Caco-2 (cell line): ENCODE measurements around the gene APBA3. TPM values are rescaled to one million over a fixed set of nuclear protein-coding genes. Genes with fewer than 3 reads are reported as not detected.

Experiments used
- BruUV-seq: library from RNA; stranded (reverse); fragments of 400-500 nt; replicated peaks from 2 replicates; lab custom pipeline; 2021; lab: Mats Ljungman, UMichigan
- CTCF ChIA-PET: fragments of 300-600 bp; sonication (Branson Sonifier 250); formaldehyde crosslinking; loops from one replicate; lab custom pipeline; 2022; ENCODE audit warnings: antibody characterized with exemption; lab: Charles Lee
- POLR2A ChIA-PET: fragments of 300-600 bp; sonication (Branson Sonifier 250); formaldehyde crosslinking; loops from one replicate; lab custom pipeline; 2022; ENCODE audit warnings: antibody characterized with exemption; lab: Charles Lee
- DNase-seq, 2 experiments: peaks; one replicate each; pipeline versions ENCODE4 v3.0.0 to v3.0.0-alpha.2; 2020 to 2022
- H3K27me3 ChIP-seq: replicated peaks from 2 replicates; pipeline ENCODE4 v1.6.0; 2011; ENCODE audit warnings: low read length; ENCODE audit not compliant: control insufficient read depth, insufficient read depth
- H3K36me3 ChIP-seq: 2 replicates; pipeline ENCODE4 v1.5.1; 2011; ENCODE audit warnings: low read length; ENCODE audit not compliant: control insufficient read depth, insufficient read depth
- H3K4me1 ChIP-seq: fragments of 250-450 bp; sonication (Bioruptor Pico); 2 replicates; pipeline ENCODE4 v1.5.1; 2020; ENCODE audit warnings: mild to moderate bottlenecking
- H3K4me3 ChIP-seq: 2 replicates; pipeline ENCODE4 v1.5.1; 2011; ENCODE audit warnings: low read depth, mild to moderate bottlenecking, control low read depth, low read length
- H3K9me3 ChIP-seq: fragments of 250-450 bp; sonication (Bioruptor Pico); 2 replicates; pipeline ENCODE4 v1.5.1; 2020; ENCODE audit warnings: mild to moderate bottlenecking, moderate library complexity
- H3K27ac Mint-ChIP-seq: one replicate; pipeline ENCODE4 v1.8.0; 2022; ENCODE audit warnings: mixed read lengths; ENCODE audit not compliant: unreplicated experiment
- H3K27me3 Mint-ChIP-seq: one replicate; pipeline ENCODE4 v1.8.0; 2022; ENCODE audit warnings: mixed read lengths; ENCODE audit not compliant: insufficient read depth, unreplicated experiment
- H3K36me3 Mint-ChIP-seq: one replicate; pipeline ENCODE4 v1.8.0; 2022; ENCODE audit warnings: mild to moderate bottlenecking, mixed read lengths; ENCODE audit not compliant: insufficient read depth, unreplicated experiment
- H3K4me1 Mint-ChIP-seq: one replicate; pipeline ENCODE4 v1.8.0; 2022; ENCODE audit warnings: low read depth, mixed read lengths; ENCODE audit not compliant: unreplicated experiment
- H3K4me3 Mint-ChIP-seq: one replicate; pipeline ENCODE4 v1.8.0; 2022; ENCODE audit warnings: mild to moderate bottlenecking, moderate library complexity, mixed read lengths; ENCODE audit not compliant: unreplicated experiment
- H3K9me3 Mint-ChIP-seq: one replicate; pipeline ENCODE4 v1.8.0; 2022; ENCODE audit warnings: mixed read lengths; ENCODE audit not compliant: unreplicated experiment
- CTCF ChIP-seq, 2 experiments: fragments of 200-600 bp in 1 of 2; IDR thresholded peaks; 1 replicate in 1 of 2; 2 replicates in 1 of 2; pipeline versions ENCODE4 v1.5.1 to v1.8.0; 2011 to 2022; ENCODE audit warnings: antibody characterized with exemption in 1 of 2, control low read depth in 1 of 2, inconsistent platforms in 1 of 2, low read depth in 1 of 2, low read length in 1 of 2, mild to moderate bottlenecking in 1 of 2, moderate library complexity in 1 of 2; ENCODE audit not compliant: insufficient read depth in 1 of 2, severe bottlenecking in 1 of 2, unreplicated experiment in 1 of 2
- intact Hi-C: fragments of 100-400 bp; cut with micrococcal nuclease; formaldehyde crosslinking; loops from one replicate; pipeline ENCODE4 v1.10.0; 2022; ENCODE audit not compliant: unreplicated experiment
- total RNA-seq: library from RNA; stranded (reverse); gene quantifications from 2 replicates; pipeline ENCODE4 v1.2.3, GENCODE V29; 2022

The APBA3 gene
- total RNA-seq, 1 experiment from 2014 or later = 22.1 TPM

- Histone ChIP-seq H3K4me3 (no peak overlapping the region), H3K4me1 (peaks cover 10% of the 10 kb centered on the region), H3K36me3 (no peaks in the 10 kb centered on the region), H3K9me3 (no peaks in the 10 kb centered on the region), H3K27me3 (no peaks in the 10 kb centered on the region)
- no peaks in the 10 kb centered on the region for H3K27me3 Mint-ChIP-seq
- H3K9me3 Mint-ChIP-seq = no peaks in the 10 kb centered on the region
- H3K36me3 Mint-ChIP-seq = peaks cover 21% of the 10 kb centered on the region
- CTCF ChIA-PET = no interaction called here
- H3K4me1 Mint-ChIP-seq = no peaks in the 10 kb centered on the region
- no peak for DNase-seq
- H3K4me3 Mint-ChIP-seq = no peak overlapping the region
- no TSS peak for BruUV-seq
- H3K27ac Mint-ChIP-seq = no peak overlapping the region
- TF ChIP-seq CTCF (IDR thresholded peaks at IDR 0.05; ENCODE audit: insufficient read depth in 1 of 2, low read depth in 1 of 2, low read length in 1 of 2, severe bottlenecking in 1 of 2, unreplicated experiment in 1 of 2) = no peak
- intact Hi-C loops = no loop called here
- POLR2A ChIA-PET = no interaction called here
Measured at GRCh38 chr19:3725640-3726310, 35.7 kb downstream of the APBA3 start.

- Mint-ChIP-seq H3K4me1 (no peaks in the 10 kb centered on the region), H3K36me3 (peaks cover 23% of the 10 kb centered on the region), H3K27ac (no peak overlapping the region), H3K9me3 (no peaks in the 10 kb centered on the region), H3K4me3 (no peak overlapping the region), H3K27me3 (no peaks in the 10 kb centered on the region)
- ChIA-PET CTCF (no interaction called here), POLR2A (no interaction called here)
- Histone ChIP-seq H3K4me1 (peaks cover 12% of the 10 kb centered on the region), H3K9me3 (no peaks in the 10 kb centered on the region), H3K27me3 (no peaks in the 10 kb centered on the region), H3K4me3 (no peak overlapping the region), H3K36me3 (no peaks in the 10 kb centered on the region)
- no peak for DNase-seq
- BruUV-seq = no TSS peak
- no peak for TF ChIP-seq CTCF (IDR thresholded peaks at IDR 0.05; ENCODE audit: insufficient read depth in 1 of 2, low read depth in 1 of 2, low read length in 1 of 2, severe bottlenecking in 1 of 2, unreplicated experiment in 1 of 2)
- intact Hi-C loops = no loop called here
Measured at GRCh38 chr19:3725121-3725520, 36.4 kb downstream of the APBA3 start.

- no peaks in the 10 kb centered on the region for H3K4me1 Mint-ChIP-seq
- H3K9me3 ChIP-seq = no peaks in the 10 kb centered on the region
- intact Hi-C loops = loop anchor here (5.0 kb wide), 1 partner anchor 57 kb away; no protein-coding TSS in a partner anchor
- H3K27ac Mint-ChIP-seq = no peak overlapping the region
- no peaks in the 10 kb centered on the region for H3K27me3 ChIP-seq
- TF ChIP-seq CTCF (IDR thresholded peaks at IDR 0.05; ENCODE audit: insufficient read depth in 1 of 2, low read depth in 1 of 2, low read length in 1 of 2, severe bottlenecking in 1 of 2, unreplicated experiment in 1 of 2) = no peak
- POLR2A ChIA-PET = no interaction called here
- H3K4me3 ChIP-seq = no peak overlapping the region
- H3K9me3 Mint-ChIP-seq = no peaks in the 10 kb centered on the region
- H3K4me3 Mint-ChIP-seq = no peak overlapping the region
- no peaks in the 10 kb centered on the region for H3K36me3 ChIP-seq
- H3K4me1 ChIP-seq = peaks cover 24% of the 10 kb centered on the region
- H3K27me3 Mint-ChIP-seq = no peaks in the 10 kb centered on the region
- DNase-seq = no peak
- CTCF ChIA-PET = no interaction called here
- no TSS peak for BruUV-seq
- H3K36me3 Mint-ChIP-seq = peaks cover 18% of the 10 kb centered on the region
Measured at GRCh38 chr19:3723883-3724282, 37.6 kb downstream of the APBA3 start.
